ENCODE results near the gene ASTN2.

- no peak for TF ChIP-seq CTCF (conservative IDR thresholded peaks at IDR 0.05; ENCODE audit: low read length)
- TF ChIP-seq EZH2phosphoT487 (IDR thresholded peaks at IDR 0.05; ENCODE audit: borderline replicate concordance, low read depth, low read length), result no peak
Measured at GRCh38 chr9:116456490-116457088, 958.3 kb downstream of the ASTN2 start.
